NCI-H2107 treated with DMSO at 0.1 percent for 48 hours (cell line): ENCODE data around the gene CCDC127.

Source experiments
- DNase-seq: peaks from one replicate; lab custom pipeline; 2025; ENCODE audit not compliant: unreplicated experiment; lab: John Stamatoyannopoulos, UW

CCDC127 gene

GRCh38 chr5:160921-161802 lies 56.8 kb downstream of the CCDC127 start:
- DNase-seq: no peak

GRCh38 chr5:160173-160510 lies 57.8 kb downstream of the CCDC127 start:
- no peak for DNase-seq

- DNase-seq: no peak
Observed at GRCh38 chr5:159448-160172, 58.3 kb downstream of the CCDC127 start.

DNA sequence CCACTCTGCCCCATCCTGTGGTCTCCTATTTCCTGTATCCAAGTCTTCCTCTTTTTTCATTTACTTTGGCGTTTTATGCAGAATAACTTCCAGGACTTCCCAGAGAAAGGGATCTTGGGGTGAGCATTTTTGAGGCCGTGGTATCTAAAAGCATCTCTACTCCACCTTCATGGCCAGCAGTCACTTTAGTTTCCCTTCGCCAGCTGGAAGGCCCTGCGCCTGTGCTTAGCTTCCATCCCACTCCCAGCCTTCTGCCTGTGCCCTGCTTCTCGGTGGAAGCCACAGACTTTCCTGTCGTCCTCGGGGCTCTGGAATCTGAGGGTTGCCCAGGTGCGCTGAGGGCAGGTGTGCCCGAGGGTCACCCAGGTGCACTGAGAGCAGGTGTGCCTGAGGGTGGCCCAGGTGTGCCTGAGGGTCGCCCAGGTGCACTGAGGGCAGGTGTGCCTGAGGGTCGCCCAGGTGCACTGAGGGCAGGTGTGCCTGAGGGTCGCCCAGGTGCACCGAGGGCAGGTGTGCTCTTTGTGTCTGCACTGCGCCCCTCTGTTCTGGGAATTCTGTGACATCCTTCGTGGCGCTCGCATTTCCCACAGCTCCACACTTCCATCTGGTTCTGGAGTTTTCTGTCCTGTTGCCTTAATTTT lies 59.0 kb downstream of the CCDC127 start:
- DNase-seq: no peak

GRCh38 chr5:157801-158200 lies 60.2 kb downstream of the CCDC127 start:
- no peak for DNase-seq

DNA sequence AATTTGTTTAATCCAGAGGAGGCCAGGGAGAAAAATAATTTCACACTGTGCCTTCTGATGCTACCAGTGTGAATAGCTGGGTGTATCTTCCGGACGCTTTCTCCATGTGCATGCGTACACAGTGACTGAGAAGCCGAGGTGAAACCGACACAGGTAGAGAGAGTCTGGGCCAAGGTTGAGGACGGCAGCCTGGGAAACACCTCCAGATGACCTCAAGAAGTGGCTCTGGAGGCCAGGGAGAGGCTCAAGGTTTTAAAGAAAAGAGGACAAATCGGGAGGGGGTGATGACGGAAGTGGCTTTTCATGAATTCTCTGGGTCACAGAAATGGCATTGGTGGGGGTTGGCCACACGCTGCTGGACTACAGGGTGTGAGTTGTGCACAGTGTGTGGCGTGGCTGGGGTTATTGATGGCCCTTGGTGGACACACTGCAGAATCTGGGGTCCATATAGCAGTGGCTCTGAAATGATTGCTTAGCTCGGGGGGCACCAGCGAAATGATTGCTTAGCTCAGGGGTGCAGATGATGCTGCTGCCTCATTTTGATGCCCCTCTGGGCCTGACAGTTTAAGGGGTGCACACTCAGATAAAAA lies 60.7 kb downstream of the CCDC127 start:
- no peak for DNase-seq

- DNase-seq: no peak
Observed at GRCh38 chr5:156411-157072, 61.4 kb downstream of the CCDC127 start.

- DNase-seq: no peak
Observed at GRCh38 chr5:155651-156410, 62.1 kb downstream of the CCDC127 start.

DNA sequence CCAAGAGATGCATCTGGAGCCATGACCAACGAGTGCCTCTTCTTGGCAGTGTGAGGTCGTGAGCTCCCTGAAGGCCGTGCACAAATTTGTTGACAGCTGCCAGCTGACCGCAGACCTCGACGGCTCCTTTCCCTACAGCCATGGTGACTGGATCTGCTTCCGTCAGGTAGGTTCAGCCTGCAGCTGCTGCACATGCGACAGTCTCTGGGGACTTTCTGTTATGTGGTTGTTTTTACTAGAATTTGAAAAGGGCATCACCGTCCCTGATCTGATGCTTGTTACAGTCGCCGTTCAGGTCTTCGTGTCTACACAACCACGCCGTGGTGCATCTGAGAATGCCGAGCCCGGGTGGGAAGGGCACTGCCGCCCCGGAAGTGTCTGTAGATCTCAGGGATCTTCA lies 63.1 kb downstream of the CCDC127 start:
- no peak for DNase-seq

GRCh38 chr5:154236-154635 lies 63.7 kb downstream of the CCDC127 start:
- no peak for DNase-seq

- no peak for DNase-seq
Observed at GRCh38 chr5:153256-153655, 64.7 kb downstream of the CCDC127 start.

- DNase-seq: no peak
Observed at GRCh38 chr5:152077-152476, 65.9 kb downstream of the CCDC127 start.

DNA sequence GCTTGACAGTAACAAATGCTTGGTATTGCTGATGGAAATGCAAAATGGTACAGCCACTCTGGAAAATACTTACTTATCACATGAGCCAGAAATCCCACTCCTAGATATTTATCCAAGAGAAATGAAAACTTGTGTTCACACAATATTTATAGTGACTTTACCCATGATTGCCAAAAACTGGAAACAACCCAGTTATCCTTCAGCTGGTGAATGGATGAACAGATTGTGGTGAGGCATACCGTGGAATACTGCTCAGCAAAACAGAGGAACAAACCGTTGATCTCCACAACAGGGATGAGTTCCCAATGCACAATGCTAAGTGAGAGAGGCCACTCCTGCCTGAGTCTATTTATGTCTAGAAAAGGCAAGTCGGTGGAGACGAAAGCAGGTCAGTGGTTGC lies 67.2 kb downstream of the CCDC127 start:
- DNase-seq: no peak

DNA sequence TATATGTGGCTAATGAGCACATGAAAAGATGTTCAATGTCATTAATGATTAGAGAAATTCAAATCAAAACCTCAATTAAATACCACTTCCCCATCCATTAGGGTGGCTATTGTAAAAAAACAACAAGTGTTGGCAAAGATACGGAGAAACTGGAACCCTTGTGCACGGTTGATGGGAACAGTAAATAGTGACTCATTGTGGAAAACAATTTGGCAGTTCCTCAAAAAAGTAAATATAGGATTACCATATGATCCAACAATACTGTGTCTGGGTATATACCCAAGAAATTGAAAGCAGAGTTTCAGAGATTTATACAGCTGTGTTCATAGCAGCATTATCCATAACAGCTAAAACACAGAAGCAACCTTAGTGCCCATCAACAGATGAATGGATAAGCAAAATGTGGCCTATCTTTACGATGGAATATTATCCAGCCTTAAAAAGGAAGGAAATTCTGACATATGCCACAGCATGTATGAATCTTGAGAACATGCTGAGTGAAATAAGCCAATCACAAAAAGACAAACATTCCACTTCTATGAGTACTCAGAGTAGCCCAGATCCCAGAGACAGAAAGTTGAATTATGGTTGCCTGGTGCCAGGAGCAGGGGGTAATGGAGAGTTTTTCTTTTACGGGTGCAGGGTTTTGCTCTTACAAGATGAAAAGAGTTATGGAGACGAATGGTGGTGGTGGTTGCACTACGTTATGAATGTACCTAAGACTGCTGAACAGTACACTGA lies 68.0 kb downstream of the CCDC127 start:
- no peak for DNase-seq

GRCh38 chr5:147751-148150 lies 70.2 kb downstream of the CCDC127 start:
- DNase-seq: no peak
